ENCODE results near the gene PRR20C.
"Not testable (repeated sequence)": the region's sequence is repeated elsewhere in the genome, so short reads cannot be mapped to it uniquely, and the experiment has no call there.

The PRR20C gene

GRCh38 chr13:57153761-57154160 lies at the start of gene PRR20C:
PRR20C (plus strand) TSS chr13:57154061; CDS start chr13:57154448, 387 bp downstream.
- DNase-seq (ENCODE audit: low spot score) = not testable (repeated sequence)

GRCh38 chr13:57114945-57115344 lies 38.9 kb upstream of the PRR20C start:
- DNase-seq (ENCODE audit: low spot score) = no peak

GRCh38 chr13:57123681-57124080 lies 30.2 kb upstream of the PRR20C start:
- no peak for DNase-seq (ENCODE audit: low spot score)

GRCh38 chr13:57128909-57129308 lies 25.0 kb upstream of the PRR20C start:
- no peak for DNase-seq (ENCODE audit: low spot score)

- DNase-seq (ENCODE audit: low spot score) = no peak
These were observed 17.8 kb upstream of the PRR20C start for GRCh38 chr13:57136093-57136492.

- no peak for DNase-seq (ENCODE audit: low spot score)
These were observed 16.3 kb upstream of the PRR20C start for GRCh38 chr13:57137585-57137984.

GRCh38 chr13:57138988-57139387 lies 14.9 kb upstream of the PRR20C start:
- DNase-seq (ENCODE audit: low spot score) = no peak

GRCh38 chr13:57139781-57140180 lies 14.1 kb upstream of the PRR20C start:
- not testable (repeated sequence) for DNase-seq (ENCODE audit: low spot score)

- DNase-seq (ENCODE audit: low spot score) = not testable (repeated sequence)
These were observed 13.5 kb upstream of the PRR20C start, which contains the start of gene PRR20A for GRCh38 chr13:57140235-57140968. PRR20A (plus strand) TSS chr13:57140918; CDS start chr13:57141305, 387 bp downstream.

GRCh38 chr13:57147188-57147587 lies 6.7 kb upstream of the PRR20C start, which contains the start of gene PRR20B:
PRR20B (plus strand) TSS chr13:57147488; CDS start chr13:57147875, 387 bp downstream.
- not testable (repeated sequence) for DNase-seq (ENCODE audit: low spot score)

- not testable (repeated sequence) for DNase-seq (ENCODE audit: low spot score)
These were observed 5.8 kb upstream of the PRR20C start for GRCh38 chr13:57148106-57148505.

GRCh38 chr13:57160332-57160731 lies 6.5 kb downstream of the PRR20C start, which contains the start of gene PRR20D:
PRR20D (plus strand) TSS chr13:57160632; CDS start chr13:57161019, 387 bp downstream.
- not testable (repeated sequence) for DNase-seq (ENCODE audit: low spot score)

- not testable (repeated sequence) for DNase-seq (ENCODE audit: low spot score)
These were observed 13.0 kb downstream of the PRR20C start, which contains the start of gene PRR20E for GRCh38 chr13:57166897-57167296. PRR20E (plus strand) TSS chr13:57167197; CDS start chr13:57167584, 387 bp downstream.

- DNase-seq (ENCODE audit: low spot score) = no peak
These were observed 37.8 kb downstream of the PRR20C start for GRCh38 chr13:57191667-57192066.
